ENCODE data around the gene NDUFA5. TPM values are rescaled to one million over a fixed set of nuclear protein-coding genes. Genes with fewer than 3 reads are reported as not detected.
A peak's percentile ranks its signal among the peaks of the same experiment; 100 is the strongest.
"Not testable (repeated sequence)": the region's sequence is repeated elsewhere in the genome, so short reads cannot be mapped to it uniquely, and the experiment has no call there.

Gene NDUFA5
- total RNA-seq, 1 experiment from 2014 or later: 57.9 TPM

DNA sequence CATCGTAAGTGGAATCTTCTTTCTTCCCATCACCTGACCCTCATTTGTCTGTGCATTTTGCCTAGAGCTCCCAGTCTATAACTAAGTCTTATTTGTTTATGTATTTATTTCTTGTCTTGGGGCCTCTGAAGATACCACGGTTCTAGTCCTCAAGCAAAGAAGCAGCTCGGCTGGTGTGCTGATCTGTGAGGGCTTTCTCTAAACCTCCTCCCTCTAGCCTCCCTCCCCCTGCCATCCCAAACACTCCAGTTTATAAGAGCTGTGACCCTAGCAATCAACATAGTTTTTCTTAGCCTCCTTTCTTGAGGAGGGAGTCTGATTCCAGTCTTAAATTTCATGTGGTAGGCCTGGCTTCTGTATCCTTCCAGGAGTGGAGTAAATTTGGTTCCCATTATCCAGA lies 15.7 kb upstream of the NDUFA5 start:
- Histone ChIP-seq H3K9me3 (replicated peaks) (no peaks in the 10 kb centered on the region), H3K36me3 (no peaks in the 10 kb centered on the region), H3K27ac (no peak overlapping the region), H3K4me3 (no peak overlapping the region), H3K27me3 (replicated peaks) (peaks cover 6% of the 10 kb centered on the region; the same call in 1 of the 2 replicates), H3K4me1 (replicated peaks) (no peaks in the 10 kb centered on the region)
- no peak for DNase-seq (ENCODE audit: low read depth in 1 of 2, low spot score in 2 of 2)

DNA sequence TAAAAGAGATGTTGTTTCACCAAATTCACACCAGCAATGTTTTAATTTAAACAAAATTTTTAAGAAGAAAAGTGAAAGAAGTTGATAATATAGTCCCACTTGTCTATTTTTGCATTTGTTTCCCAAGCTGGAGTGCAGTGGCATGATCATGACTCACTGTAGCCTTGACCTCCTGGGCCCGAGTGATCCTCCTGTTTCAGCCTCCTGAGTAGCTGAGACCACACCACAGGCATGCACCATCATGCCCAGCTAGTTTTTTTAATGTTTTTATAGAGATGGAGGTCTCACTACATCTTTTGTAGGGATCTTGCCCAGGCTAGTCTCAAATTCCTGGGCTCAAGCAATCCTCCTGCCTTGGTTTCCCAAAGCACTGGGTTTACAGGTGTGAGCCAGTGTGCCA lies 14.1 kb upstream of the NDUFA5 start:
- Histone ChIP-seq H3K27me3 (replicated peaks) (peaks cover 10% of the 10 kb centered on the region), H3K36me3 (no peaks in the 10 kb centered on the region), H3K4me3 (no peak overlapping the region), H3K27ac (no peak overlapping the region), H3K9me3 (replicated peaks) (no peaks in the 10 kb centered on the region), H3K4me1 (replicated peaks) (no peaks in the 10 kb centered on the region)
- DNase-seq (ENCODE audit: low read depth in 1 of 2, low spot score in 2 of 2): no peak

DNA sequence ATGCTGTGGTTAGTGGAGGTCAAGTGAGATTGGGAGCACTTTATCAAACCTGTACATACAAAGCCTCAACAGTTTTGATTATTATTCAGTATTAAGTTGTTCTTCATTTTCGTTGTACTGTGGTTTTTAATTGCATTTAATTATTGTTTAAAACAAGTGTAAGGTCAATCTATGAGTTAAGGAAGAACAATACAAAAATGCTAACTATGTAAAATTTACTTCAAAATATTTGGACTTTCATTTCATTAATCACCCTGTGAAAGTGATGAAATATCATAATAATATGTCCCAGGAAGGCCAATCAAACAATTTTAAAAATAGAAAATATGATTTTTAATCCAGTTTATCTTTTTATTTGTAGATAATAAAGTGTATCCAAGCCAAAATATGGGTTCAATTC lies 13.6 kb upstream of the NDUFA5 start:
- H3K9me3 ChIP-seq (replicated peaks): no peaks in the 10 kb centered on the region
- H3K4me3 ChIP-seq: no peak overlapping the region
- peaks cover 6% of the 10 kb centered on the region for H3K27me3 ChIP-seq (replicated peaks)
- H3K36me3 ChIP-seq: no peaks in the 10 kb centered on the region
- no peak for DNase-seq (ENCODE audit: low read depth in 1 of 2, low spot score in 2 of 2)
- no peaks in the 10 kb centered on the region for H3K4me1 ChIP-seq (replicated peaks)
- no peak overlapping the region for H3K27ac ChIP-seq

DNA sequence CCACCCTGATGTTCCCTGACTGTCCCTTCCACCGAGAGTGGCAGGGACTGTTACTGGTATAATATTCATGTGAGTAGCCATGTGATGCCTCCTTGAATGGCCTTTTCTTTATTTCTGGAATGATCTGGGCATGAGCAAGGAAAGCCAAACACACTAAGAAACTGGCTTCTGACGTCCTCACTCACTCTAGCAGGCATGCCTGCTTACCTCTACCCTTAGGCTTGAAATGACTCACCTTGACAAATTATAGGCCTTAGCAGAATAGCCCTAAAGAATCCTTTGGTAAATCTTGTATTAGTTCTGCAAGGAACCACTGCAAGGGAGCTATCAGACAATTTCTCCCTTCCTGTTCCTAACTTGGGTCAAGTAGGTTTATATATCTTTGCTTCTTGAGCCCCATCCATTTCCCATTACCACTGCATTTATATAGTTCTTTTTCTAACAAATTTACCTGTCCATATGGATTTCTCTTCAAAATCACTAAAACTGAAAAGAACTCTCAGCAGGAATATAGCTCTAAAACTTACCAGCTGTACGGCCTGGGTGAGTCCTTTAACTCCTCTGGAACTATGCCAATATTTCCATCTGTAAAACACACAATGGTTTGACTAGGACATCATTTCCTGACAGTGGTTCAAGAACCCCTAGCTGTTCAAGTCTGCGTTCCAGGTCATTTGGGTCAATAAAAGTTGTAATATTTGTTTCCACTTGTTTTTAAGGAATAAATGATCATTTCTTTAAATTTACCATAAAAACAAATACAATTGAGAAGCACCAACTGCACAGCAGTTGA lies 13.0 kb upstream of the NDUFA5 start:
- Histone ChIP-seq H3K36me3 (no peaks in the 10 kb centered on the region), H3K27ac (no peak overlapping the region), H3K4me1 (replicated peaks) (no peaks in the 10 kb centered on the region), H3K27me3 (replicated peaks) (peaks cover 6% of the 10 kb centered on the region; the same call in 1 of the 2 replicates), H3K4me3 (no peak overlapping the region), H3K9me3 (replicated peaks) (no peaks in the 10 kb centered on the region)
- DNase-seq (ENCODE audit: low read depth in 1 of 2, low spot score in 2 of 2): no peak

DNA sequence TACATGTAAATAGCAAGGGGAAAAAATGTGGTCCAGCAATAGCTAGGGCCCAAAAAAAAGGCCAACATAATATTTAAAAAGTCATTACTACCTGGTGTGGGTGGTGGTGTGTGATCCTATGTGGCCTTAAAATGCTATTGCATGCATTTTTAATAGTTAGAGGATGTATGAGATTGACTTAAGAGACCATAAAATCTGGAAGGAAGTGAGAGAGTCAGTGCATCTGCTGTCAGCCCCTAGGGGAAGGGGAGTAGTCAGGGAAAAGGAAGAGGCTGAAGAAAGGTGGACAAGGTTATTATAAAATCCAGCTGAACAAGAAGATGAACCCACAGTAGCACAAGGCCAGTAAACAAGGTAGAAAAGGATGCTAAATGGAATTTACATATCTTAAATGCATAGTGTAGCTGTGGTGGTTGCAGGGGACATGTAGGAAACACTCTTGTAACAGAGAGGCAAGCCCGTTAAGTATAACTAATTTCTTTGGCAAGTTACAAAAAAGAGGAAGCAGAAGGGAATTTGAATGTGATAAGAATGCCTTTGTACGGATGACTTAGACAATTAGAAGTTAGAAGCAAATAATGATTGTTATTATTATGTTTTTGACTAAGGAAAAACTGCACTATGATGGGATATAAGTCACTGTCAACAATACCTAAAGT lies 11.9 kb upstream of the NDUFA5 start:
- Histone ChIP-seq H3K9me3 (replicated peaks) (no peaks in the 10 kb centered on the region), H3K27ac (no peak overlapping the region), H3K4me3 (no peak overlapping the region), H3K36me3 (no peaks in the 10 kb centered on the region), H3K4me1 (replicated peaks) (no peaks in the 10 kb centered on the region), H3K27me3 (replicated peaks) (peaks cover 6% of the 10 kb centered on the region; the same call in 1 of the 2 replicates)
- no peak for DNase-seq (ENCODE audit: low read depth in 1 of 2, low spot score in 2 of 2)

DNA sequence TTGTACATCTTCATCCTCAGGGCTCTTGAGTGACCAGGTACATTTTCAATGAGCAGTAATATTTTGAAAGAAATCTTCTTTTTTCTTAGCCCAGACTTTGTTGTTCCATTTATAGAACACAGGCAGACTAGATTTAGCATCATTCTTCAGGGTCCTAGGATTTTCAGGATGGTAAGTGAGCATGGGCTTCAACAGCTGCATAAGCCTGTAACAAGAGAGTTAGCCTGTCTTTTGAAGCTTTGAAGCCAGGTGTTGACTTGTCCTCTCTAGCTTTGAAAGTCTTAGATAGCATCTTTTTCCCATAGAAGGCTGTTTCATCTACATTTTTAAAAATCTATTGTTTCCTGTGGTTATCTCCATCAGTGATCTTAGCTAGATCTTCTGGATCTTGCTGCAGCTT lies 4.5 kb upstream of the NDUFA5 start:
- Histone ChIP-seq H3K4me3 (no peak overlapping the region), H3K9me3 (replicated peaks) (no peaks in the 10 kb centered on the region), H3K27ac (no peak overlapping the region), H3K27me3 (replicated peaks) (peaks cover 2% of the 10 kb centered on the region; the same call in 1 of the 2 replicates), H3K36me3 (peaks cover 4% of the 10 kb centered on the region), H3K4me1 (replicated peaks) (no peaks in the 10 kb centered on the region)
- no peak for DNase-seq (ENCODE audit: low read depth in 1 of 2, low spot score in 2 of 2)

DNA sequence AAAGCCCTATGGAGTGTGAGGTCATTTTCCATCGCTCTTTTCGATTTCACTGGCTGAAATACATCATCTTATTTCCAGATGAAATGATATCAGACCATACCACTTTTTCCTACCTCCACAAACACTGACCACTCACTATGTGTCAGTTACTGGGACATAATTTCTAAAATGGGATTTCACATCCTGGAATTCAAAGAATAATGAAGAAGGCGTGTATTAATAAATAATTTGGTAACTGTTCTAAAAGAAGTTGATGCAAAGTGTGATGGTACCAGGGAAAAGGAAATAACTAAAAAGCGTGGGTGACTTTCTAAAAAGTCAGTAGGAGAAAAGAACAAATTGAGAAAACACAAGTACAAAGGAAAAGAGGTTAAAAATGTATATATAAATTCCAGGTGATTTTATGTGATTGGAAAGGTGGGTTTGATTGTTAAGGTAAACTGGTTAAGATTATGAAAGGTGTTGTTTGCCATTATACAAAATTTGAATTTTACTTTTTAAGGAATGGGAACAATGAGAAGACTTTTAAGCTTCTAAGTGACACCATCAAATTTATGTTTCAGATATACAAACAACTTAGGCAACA lies 764 bp upstream of the NDUFA5 start:
- no peak for DNase-seq (ENCODE audit: low read depth in 1 of 2, low spot score in 2 of 2)
- H3K4me3 ChIP-seq: peak overlapping the region; percentile 70
- H3K27ac ChIP-seq: 0 out of 2 replicates have a peak overlapping the region, but pooled peaks have one; percentile 17
- no peaks in the 10 kb centered on the region for H3K9me3 ChIP-seq (replicated peaks)
- peaks cover 11% of the 10 kb centered on the region for H3K36me3 ChIP-seq
- H3K27me3 ChIP-seq (replicated peaks): no peaks in the 10 kb centered on the region
- no peaks in the 10 kb centered on the region; the same call in 1 of the 2 replicates for H3K4me1 ChIP-seq (replicated peaks)

DNA sequence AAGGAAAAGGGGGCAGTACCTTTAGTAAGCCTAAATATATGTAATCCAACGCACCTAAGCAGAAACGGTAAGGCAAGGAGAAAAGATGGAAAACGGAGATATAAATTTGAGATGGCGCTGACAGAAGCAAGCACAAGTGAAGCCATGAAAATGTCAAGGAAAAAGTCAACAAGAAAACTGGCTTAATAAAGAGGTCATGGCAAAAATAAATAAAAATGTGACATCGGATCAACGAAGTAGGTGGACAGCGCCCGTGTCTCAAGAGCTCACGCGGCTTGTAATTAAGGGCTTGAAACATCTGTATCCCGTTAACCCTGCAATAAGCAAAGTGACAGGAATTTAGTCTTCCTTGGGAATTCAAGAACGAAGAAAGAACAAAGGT lies 611 bp downstream of the NDUFA5 start:
- H3K27ac ChIP-seq: peak overlapping the region; percentile 74
- DNase-seq (ENCODE audit: low read depth in 1 of 2, low spot score in 2 of 2): no peak
- H3K36me3 ChIP-seq: peaks cover 17% of the 10 kb centered on the region
- H3K9me3 ChIP-seq (replicated peaks): no peaks in the 10 kb centered on the region
- no peaks in the 10 kb centered on the region for H3K27me3 ChIP-seq (replicated peaks)
- H3K4me3 ChIP-seq: peak overlapping the region; percentile 70
- H3K4me1 ChIP-seq (replicated peaks): no peaks in the 10 kb centered on the region; the same call in 1 of the 2 replicates

DNA sequence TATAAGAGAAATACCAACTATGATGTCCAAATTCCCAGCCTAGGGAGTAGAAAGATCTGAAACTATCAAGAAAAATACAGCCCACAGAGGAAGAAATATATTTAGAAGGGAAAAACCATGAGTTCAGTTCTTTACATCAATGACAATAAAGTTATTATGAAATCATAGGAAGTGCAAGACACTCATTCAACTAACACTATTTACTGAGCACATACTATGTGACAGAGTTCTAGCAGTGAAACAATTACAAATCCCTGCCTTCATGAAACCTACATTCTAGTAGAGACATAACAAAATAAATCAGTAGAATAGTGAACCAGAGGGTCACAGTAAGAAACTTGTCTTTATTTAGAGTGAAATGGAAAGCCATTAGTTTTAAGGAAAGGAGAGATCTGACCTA lies 2.1 kb downstream of the NDUFA5 start:
- peaks cover 17% of the 10 kb centered on the region for H3K36me3 ChIP-seq
- H3K27me3 ChIP-seq (replicated peaks): no peaks in the 10 kb centered on the region
- H3K9me3 ChIP-seq (replicated peaks): no peaks in the 10 kb centered on the region
- no peak overlapping the region for H3K27ac ChIP-seq
- DNase-seq (ENCODE audit: low read depth in 1 of 2, low spot score in 2 of 2): no peak
- H3K4me1 ChIP-seq (replicated peaks): no peaks in the 10 kb centered on the region; the same call in 1 of the 2 replicates
- no peak overlapping the region for H3K4me3 ChIP-seq

DNA sequence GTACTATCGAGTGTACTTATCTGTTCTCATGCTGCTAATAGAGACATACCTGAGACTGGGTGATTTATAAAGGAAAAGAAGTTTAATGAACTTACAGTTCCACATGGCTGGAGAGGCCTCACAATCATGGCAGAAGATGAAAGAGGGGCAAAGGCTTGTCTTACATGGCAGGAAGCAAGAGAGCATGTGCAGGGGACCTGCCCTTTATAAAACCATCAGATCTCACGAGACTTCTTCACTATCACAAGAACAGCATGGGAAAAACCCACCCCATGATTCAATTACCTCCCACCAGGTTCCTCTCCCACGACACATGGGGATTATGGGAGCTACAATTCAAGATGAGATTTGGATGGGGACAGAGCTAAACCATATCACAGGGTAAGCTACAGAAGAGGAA lies 4.5 kb downstream of the NDUFA5 start:
- peaks cover 34% of the 10 kb centered on the region for H3K36me3 ChIP-seq
- no peak overlapping the region for H3K27ac ChIP-seq
- H3K4me3 ChIP-seq: no peak overlapping the region
- no peaks in the 10 kb centered on the region for H3K27me3 ChIP-seq (replicated peaks)
- no peak for DNase-seq (ENCODE audit: low read depth in 1 of 2, low spot score in 2 of 2)
- H3K4me1 ChIP-seq (replicated peaks): no peaks in the 10 kb centered on the region; the same call in 1 of the 2 replicates
- H3K9me3 ChIP-seq (replicated peaks): no peaks in the 10 kb centered on the region

DNA sequence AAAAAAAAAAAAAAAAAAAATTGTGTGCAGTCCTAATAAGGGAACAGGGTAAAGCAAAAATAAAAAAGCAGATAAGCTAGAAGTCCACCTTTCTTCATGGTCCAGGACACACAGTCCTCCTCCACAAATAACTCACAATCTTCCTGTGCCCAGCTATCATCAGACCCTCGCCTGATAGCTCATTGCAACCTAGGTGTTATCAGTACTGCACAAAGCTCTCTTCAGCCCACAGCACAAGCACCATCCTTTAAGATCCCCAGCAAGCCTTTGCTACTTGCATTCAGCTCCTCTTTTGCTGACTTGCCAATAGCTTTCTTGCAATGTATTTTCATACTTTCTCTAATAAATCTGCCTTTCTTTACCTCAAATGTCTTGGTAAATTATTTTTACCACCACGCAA lies 5.0 kb downstream of the NDUFA5 start:
- Histone ChIP-seq H3K4me3 (no peak overlapping the region), H3K4me1 (replicated peaks) (no peaks in the 10 kb centered on the region; the same call in 1 of the 2 replicates), H3K36me3 (peaks cover 38% of the 10 kb centered on the region), H3K27ac (no peak overlapping the region), H3K9me3 (replicated peaks) (no peaks in the 10 kb centered on the region), H3K27me3 (replicated peaks) (no peaks in the 10 kb centered on the region)
- no peak for DNase-seq (ENCODE audit: low read depth in 1 of 2, low spot score in 2 of 2)

DNA sequence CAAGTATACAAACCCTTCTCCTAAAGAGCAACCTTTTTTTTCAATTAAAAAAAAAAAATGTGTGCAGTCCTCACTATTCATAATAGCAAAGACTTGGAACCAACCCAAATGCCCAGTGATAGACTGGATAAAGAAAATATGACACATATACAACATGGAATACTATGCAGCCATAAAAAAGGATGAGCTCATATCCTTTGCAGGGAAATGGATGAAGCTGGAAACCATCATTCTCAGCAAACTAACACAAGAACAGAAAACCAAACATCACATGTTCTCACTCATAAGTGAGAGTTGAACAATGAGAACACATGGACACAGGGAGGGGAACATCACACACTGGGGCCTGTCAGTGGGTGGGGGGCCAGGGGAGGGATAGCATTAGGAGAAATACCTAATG lies 5.5 kb downstream of the NDUFA5 start:
- peaks cover 35% of the 10 kb centered on the region for H3K36me3 ChIP-seq
- not testable (repeated sequence) for H3K9me3 ChIP-seq (replicated peaks); DNase-seq (ENCODE audit: low read depth in 1 of 2, low spot score in 2 of 2)

DNA sequence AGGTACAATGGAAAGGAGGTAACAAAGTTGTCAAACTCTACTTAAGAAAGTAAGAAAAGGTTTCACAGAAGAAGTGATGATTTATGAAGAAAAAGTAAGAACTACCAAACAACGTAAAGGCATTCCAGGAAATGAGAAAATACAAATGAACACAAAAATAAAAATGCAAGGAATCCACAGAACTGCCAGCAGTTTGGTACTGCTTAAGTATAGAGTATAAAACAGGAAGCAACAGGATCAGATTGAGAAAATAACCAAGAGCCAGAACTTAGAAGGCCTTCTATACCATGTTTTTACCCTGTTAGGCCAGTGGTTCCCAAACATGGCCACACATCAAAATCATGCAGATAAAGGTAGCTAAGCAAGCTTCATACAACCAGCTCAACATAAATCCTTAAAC lies 9.2 kb downstream of the NDUFA5 start:
- Histone ChIP-seq H3K9me3 (replicated peaks) (no peaks in the 10 kb centered on the region), H3K27ac (no peak overlapping the region), H3K4me3 (no peak overlapping the region), H3K27me3 (replicated peaks) (no peaks in the 10 kb centered on the region), H3K4me1 (replicated peaks) (no peaks in the 10 kb centered on the region), H3K36me3 (peaks cover 34% of the 10 kb centered on the region)
- DNase-seq (ENCODE audit: low read depth in 1 of 2, low spot score in 2 of 2): no peak

More for the DNA sequence above, 5.5 kb downstream of the NDUFA5 start:
- not testable (repeated sequence) for H3K27me3 ChIP-seq (replicated peaks); H3K4me3 ChIP-seq; H3K4me1 ChIP-seq (replicated peaks); H3K27ac ChIP-seq

DNA sequence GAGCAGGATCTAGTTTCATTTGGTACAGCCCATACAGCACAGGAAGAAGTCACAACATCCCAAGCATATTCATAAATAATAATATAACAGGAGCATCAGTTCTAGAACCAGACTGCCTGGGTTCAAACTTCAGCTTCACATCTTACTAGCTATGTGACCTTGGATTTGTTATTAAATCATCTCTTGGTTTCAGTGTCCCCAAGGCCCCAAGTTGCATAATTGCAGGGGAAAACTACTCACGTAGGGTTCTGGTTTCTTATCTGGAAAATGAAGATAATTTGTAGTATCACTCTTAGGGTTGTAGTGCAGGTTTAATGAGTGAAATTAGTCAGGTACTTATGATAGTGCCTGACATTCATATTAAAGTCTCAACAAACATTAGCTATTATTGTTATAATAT lies 17.7 kb downstream of the NDUFA5 start:
- Histone ChIP-seq H3K9me3 (replicated peaks) (no peaks in the 10 kb centered on the region), H3K27ac (no peak overlapping the region), H3K4me1 (replicated peaks) (peaks cover 11% of the 10 kb centered on the region), H3K36me3 (0 out of 2 replicates have a peak, but pooled peaks cover 3% of the 10 kb centered on the region), H3K4me3 (no peak overlapping the region), H3K27me3 (replicated peaks) (no peaks in the 10 kb centered on the region)
- no peak for DNase-seq (ENCODE audit: low read depth in 1 of 2, low spot score in 2 of 2)
